HG03280 (cell line): ENCODE results near the gene IGF2BP1.

ENCODE experiments used
- ATAC-seq: cut with Tn5 transposase; IDR thresholded peaks from one replicate; pipeline ENCODE4 v1.9.1; 2021; ENCODE audit warnings: mild to moderate bottlenecking, moderate library complexity; ENCODE audit not compliant: unreplicated experiment

Gene IGF2BP1

GRCh38 chr17:48997103-48997826 lies at the start of gene IGF2BP1:
IGF2BP1 (plus strand) TSS chr17:48997385; CDS start chr17:48997746, 361 bp downstream.
- ATAC-seq, result no peak

GRCh38 chr17:48951572-48951971 lies 45.6 kb upstream of the IGF2BP1 start:
- no peak for ATAC-seq

- ATAC-seq, result no peak
Observed at GRCh38 chr17:48952904-48953303, 44.3 kb upstream of the IGF2BP1 start.

GRCh38 chr17:48954300-48954755 lies 42.9 kb upstream of the IGF2BP1 start:
- no peak for ATAC-seq

- ATAC-seq, result no peak
Observed at GRCh38 chr17:48960834-48961515, 36.2 kb upstream of the IGF2BP1 start.

GRCh38 chr17:48961516-48962233 lies 35.5 kb upstream of the IGF2BP1 start:
- no peak for ATAC-seq

GRCh38 chr17:48970224-48970623 lies 27.0 kb upstream of the IGF2BP1 start:
- no peak for ATAC-seq

GRCh38 chr17:48970865-48971687 lies 26.1 kb upstream of the IGF2BP1 start:
- ATAC-seq, result no peak

- no peak for ATAC-seq
Observed at GRCh38 chr17:48972749-48973097, 24.5 kb upstream of the IGF2BP1 start.

GRCh38 chr17:48973806-48974205 lies 23.4 kb upstream of the IGF2BP1 start:
- ATAC-seq, result no peak

- no peak for ATAC-seq
Observed at GRCh38 chr17:48981927-48982539, 15.2 kb upstream of the IGF2BP1 start.

GRCh38 chr17:48985436-48986245 lies 11.5 kb upstream of the IGF2BP1 start:
- ATAC-seq, result no peak

GRCh38 chr17:48989100-48989499 lies 8.1 kb upstream of the IGF2BP1 start:
- ATAC-seq, result no peak

GRCh38 chr17:48990882-48991357 lies 6.3 kb upstream of the IGF2BP1 start:
- ATAC-seq, result no peak

- ATAC-seq, result no peak
Observed at GRCh38 chr17:48992444-48992843, 4.7 kb upstream of the IGF2BP1 start.

GRCh38 chr17:48993305-48993704 lies 3.9 kb upstream of the IGF2BP1 start:
- ATAC-seq, result no peak

- ATAC-seq, result no peak
Observed at GRCh38 chr17:48993951-48994350, 3.2 kb upstream of the IGF2BP1 start.

GRCh38 chr17:48994549-48995303 lies 2.5 kb upstream of the IGF2BP1 start:
- no peak for ATAC-seq
